GM12874 (cell line): ENCODE data around the gene MAP3K1.

Experiments used
- TF ChIP-seq, protein P1 (sequence below): IDR thresholded peaks from 2 replicates; pipeline ENCODE4 v1.5.1; 2011; ENCODE audit warnings: low read depth, mild to moderate bottlenecking, control low read depth, low read length, moderate library complexity; ENCODE audit not compliant: insufficient read depth

Gene MAP3K1

DNA sequence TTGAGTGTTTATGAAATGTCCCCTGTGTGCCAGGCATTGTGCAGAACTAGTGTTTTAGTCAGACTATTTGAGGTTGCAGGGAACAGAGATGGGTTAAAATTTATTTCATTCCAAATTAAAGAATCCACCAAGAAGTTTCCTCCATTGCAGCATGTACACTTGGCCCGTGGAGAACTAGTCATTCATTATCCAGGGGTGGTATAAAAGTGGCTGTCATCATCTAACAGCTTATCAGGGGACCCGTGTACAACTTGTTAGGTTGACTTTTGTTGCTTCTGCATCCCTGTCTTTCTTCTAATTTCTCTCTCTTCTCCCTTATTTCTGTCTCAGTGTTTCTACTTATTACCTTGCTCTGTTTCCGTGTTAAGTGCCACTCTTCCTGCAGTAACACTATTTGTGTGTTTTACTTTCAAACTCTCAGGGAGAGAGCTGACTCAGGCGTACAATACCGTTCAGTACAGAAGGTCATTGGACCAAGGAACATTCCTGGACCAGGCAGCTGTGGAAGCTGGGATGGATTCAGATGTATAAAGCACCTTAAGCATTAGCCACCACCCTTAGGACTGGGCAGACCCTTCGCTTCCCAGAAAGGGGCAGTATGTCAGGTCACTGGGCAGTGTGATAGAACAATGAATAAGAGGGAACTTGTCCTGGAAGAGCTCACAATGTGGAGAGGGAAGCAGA is 36.1 kb downstream of the MAP3K1 start:
- TF ChIP-seq, protein P1, sequence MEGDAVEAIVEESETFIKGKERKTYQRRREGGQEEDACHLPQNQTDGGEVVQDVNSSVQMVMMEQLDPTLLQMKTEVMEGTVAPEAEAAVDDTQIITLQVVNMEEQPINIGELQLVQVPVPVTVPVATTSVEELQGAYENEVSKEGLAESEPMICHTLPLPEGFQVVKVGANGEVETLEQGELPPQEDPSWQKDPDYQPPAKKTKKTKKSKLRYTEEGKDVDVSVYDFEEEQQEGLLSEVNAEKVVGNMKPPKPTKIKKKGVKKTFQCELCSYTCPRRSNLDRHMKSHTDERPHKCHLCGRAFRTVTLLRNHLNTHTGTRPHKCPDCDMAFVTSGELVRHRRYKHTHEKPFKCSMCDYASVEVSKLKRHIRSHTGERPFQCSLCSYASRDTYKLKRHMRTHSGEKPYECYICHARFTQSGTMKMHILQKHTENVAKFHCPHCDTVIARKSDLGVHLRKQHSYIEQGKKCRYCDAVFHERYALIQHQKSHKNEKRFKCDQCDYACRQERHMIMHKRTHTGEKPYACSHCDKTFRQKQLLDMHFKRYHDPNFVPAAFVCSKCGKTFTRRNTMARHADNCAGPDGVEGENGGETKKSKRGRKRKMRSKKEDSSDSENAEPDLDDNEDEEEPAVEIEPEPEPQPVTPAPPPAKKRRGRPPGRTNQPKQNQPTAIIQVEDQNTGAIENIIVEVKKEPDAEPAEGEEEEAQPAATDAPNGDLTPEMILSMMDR, result no peak

DNA sequence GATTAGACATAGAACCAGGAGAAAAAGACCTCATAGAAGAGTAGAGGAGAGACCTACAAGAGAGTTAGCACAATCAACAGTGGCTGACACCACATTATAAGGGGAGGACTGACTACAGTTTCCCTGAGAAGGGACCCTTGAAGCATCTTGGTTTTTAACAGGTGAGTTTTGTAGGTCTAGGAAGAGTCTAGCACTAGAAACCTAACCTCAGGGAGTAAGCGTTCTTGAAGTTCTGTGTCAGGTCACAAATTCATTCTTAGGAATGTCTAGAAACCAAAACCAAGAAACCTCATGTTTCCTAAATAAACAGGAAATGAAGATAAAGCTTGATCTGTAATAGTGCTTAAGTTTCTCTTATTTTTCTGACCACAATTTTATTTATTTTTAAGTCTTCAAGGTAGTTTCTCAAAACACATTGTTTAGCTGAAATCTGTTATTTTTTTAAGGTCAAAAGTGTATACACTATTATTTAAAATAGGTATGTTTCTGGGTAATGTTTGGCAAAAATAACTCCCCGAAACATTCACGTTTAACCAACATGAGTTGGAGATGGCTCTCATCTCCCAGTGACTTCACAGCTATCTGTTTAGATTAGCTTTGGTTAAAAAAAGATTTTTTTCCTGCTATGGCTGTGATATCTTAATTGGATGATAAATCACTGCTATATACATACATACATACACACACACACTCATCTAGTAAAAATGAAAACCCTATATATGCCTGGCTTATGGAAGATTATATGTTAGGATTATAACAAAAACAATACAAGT is 37.1 kb downstream of the MAP3K1 start:
- TF ChIP-seq, protein P1, result no peak

DNA sequence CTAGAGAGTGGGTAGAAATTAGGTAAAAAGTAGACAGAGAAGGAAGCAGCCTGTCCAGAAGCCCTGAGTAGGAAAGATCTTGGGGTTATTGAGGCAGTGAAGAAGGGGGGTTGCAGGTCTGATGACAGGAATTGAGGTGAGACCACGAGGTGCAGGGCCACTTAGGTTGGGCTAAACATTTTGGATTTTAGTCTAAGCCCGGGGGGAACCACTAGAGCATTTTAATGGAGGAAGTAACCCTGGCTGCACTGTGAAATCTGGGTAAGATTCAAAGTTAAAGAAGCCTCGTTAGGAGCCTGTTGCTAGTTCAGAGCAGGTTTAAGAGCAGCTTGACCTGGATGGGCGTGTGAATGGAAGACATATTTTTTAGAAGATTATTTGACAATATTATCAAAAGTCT is 38.3 kb downstream of the MAP3K1 start:
- TF ChIP-seq, protein P1, result no peak

DNA sequence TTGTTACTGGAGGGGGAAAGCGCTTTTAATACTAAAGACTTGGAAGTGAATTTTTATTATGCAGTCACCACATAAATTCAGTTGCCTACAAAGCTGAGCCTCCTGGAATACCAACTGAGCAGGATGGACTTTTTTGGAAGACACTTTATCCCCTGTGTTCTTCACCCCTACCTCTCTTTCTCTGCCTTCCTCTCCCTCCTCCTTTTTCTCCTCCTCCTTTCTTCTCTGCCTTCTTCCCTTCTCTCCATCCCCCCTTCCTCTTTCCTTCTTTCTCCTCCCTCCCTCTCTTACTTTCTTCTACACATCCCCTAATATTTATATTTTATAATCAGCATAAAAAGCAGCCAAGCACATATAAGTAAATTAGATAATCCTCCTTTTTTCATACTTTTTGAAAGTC is 39.6 kb downstream of the MAP3K1 start:
- TF ChIP-seq, protein P1, result no peak

DNA sequence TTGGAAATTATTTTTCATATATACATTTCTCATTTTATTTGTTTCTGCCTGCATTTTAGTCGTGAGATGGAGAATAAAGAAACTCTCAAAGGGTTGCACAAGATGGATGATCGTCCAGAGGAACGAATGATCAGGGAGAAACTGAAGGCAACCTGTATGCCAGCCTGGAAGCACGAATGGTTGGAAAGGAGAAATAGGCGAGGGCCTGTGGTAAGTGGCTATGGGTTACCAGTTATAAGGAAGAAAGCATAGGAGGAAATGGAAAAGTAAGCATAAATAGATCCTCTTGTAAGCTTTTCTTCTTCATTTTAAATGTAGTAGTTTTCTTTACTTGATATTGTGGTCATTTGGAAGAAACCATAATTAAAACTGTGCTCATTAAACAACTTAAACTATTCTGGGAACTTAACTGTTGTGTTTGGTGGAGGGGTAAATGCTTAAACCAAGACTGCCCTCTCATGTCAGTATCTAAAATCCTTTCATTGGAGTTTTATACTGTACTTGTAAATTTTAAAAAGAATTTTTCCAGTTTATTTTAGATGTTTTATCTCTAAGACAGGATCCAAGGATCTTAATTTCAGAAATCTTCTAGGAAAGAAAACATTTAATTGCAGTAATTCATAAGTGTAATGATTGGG is 41.3 kb downstream of the MAP3K1 start:
- TF ChIP-seq, protein P1, result no peak

DNA sequence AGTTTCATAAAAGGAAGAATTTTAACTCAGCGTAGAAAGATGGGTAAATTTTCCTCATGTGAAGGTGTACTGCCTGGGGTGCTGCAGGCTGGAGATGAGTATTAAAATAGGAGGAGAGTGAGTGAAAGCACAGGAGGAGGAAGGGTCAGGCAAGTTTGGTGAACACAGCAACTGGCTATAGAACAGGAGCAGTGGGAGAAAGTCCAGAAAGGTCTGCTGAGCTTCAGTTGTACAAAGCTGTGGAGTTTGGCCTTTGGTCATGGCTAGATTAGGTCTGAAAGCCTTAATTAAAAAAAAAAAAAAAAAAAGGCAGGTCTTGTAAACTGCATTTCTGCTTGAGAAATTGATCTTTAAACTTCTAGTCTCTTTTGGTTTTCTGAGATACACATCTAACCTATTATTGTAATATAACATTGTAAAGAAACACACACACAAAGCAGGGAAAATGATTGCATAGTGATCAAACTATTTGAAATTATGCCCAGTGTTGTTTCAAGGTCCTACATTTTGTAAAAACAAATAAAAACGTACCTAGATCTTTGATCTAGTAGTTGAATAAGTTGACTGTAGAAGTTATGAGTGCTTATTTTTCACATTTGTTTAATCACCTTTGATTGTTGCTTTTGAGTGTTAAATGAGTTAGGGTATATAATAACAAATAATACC is 43.6 kb downstream of the MAP3K1 start:
- TF ChIP-seq, protein P1, result no peak
